SK-N-SH (cell line): ENCODE results near the gene CTNS. TPM values are rescaled to one million over a fixed set of nuclear protein-coding genes. Genes with fewer than 3 reads are reported as not detected.

ENCODE experiments used
- CTCF ChIA-PET: fragments of 300-600, 350-600 bp; formaldehyde crosslinking; extraction: SDS; loops from one replicate; lab custom pipeline; 2021; lab: Yijun Ruan, JAX
- POLR2A ChIA-PET: fragments of 350-600 bp; sonication (Branson Sonifier 250); formaldehyde crosslinking; extraction: SDS; loops from one replicate; lab custom pipeline; 2020; ENCODE audit warnings: antibody characterized with exemption, inconsistent platforms; lab: Yijun Ruan, JAX
- DNase-seq: peaks from one replicate; pipeline ENCODE4 v3.0.0; 2012
- H2AFZ ChIP-seq: fragments of 200-600 bp; sonication (generic); 2 replicates; pipeline ENCODE4 v1.8.1; 2016; ENCODE audit warnings: antibody characterized with exemption, mild to moderate bottlenecking, low read depth
- H3F3A ChIP-seq: fragments of 200-600 bp; sonication (generic); replicated peaks from 2 replicates; pipeline ENCODE3; 2016; ENCODE audit warnings: antibody characterized with exemption, mild to moderate bottlenecking; ENCODE audit not compliant: insufficient read depth
- H3K27ac ChIP-seq, 2 experiments: fragments of 200-500 bp in 1 of 2; fragments of 200-600 bp in 1 of 2; sonication (Bioruptor generic) in 1 of 2; sonication (generic), shearing (Covaris generic) in 1 of 2; 2 replicates each; pipeline versions ENCODE4 v1.5.1 to v1.6.1; 2014 to 2016; ENCODE audit warnings: low read depth in 2 of 2, inconsistent platforms in 1 of 2, low read length in 1 of 2, mild to moderate bottlenecking in 1 of 2, mixed read lengths in 1 of 2
- H3K27me3 ChIP-seq: fragments of 200-600 bp; sonication (generic), shearing (Covaris generic); 2 replicates; pipeline ENCODE4 v1.6.1; 2016; ENCODE audit warnings: mixed run types; ENCODE audit not compliant: insufficient read depth
- H3K36me3 ChIP-seq, 2 experiments: fragments of 200-500 bp in 1 of 2; fragments of 200-600 bp in 1 of 2; sonication (Bioruptor generic) in 1 of 2; sonication (generic) in 1 of 2; replicated peaks in 1 of 2; 2 replicates each; pipeline versions ENCODE3 to v1.5.1; 2014 to 2016; ENCODE audit warnings: low read length in 1 of 2, mild to moderate bottlenecking in 1 of 2; ENCODE audit not compliant: insufficient read depth in 2 of 2, control insufficient read depth in 1 of 2
- H3K4me1 ChIP-seq, 2 experiments: fragments of 200-500 bp in 1 of 2; fragments of 200-600 bp in 1 of 2; sonication (Bioruptor generic) in 1 of 2; sonication (generic), shearing (Covaris generic) in 1 of 2; 2 replicates each; pipeline versions ENCODE4 v1.5.1 to v1.6.1; 2014 to 2016; ENCODE audit warnings: low read depth in 1 of 2, low read length in 1 of 2, mixed run types in 1 of 2; ENCODE audit not compliant: insufficient read depth in 2 of 2, control insufficient read depth in 1 of 2
- H3K4me2 ChIP-seq: fragments of 200-600 bp; sonication (generic), shearing (Covaris generic); 2 replicates; pipeline ENCODE4 v1.6.1; 2017; ENCODE audit warnings: mixed run types
- H3K4me3 ChIP-seq, 2 experiments: fragments of 200-500 bp in 1 of 2; fragments of 200-600 bp in 1 of 2; sonication (Bioruptor generic) in 1 of 2; sonication (generic), shearing (Covaris generic) in 1 of 2; 2 replicates each; pipeline versions ENCODE4 v1.5.1 to v1.8.1; 2014 to 2016; ENCODE audit warnings: low read depth in 2 of 2, inconsistent platforms in 1 of 2, low read length in 1 of 2, mild to moderate bottlenecking in 1 of 2, mixed read lengths in 1 of 2, moderate library complexity in 1 of 2
- H3K79me2 ChIP-seq: fragments of 200-600 bp; sonication (generic); 2 replicates; pipeline ENCODE4 v1.8.1; 2017; ENCODE audit warnings: mild to moderate bottlenecking; ENCODE audit not compliant: insufficient read depth
- H3K9ac ChIP-seq: fragments of 200-600 bp; sonication (generic); 2 replicates; pipeline ENCODE4 v1.6.1; 2017; ENCODE audit warnings: mixed run types
- H3K9me2 ChIP-seq: fragments of 200-600 bp; sonication (generic); 2 replicates; pipeline ENCODE4 v1.6.1; 2017; ENCODE audit warnings: mixed run types
- H3K9me3 ChIP-seq: fragments of 200-600 bp; sonication (generic); 2 replicates; pipeline ENCODE4 v1.6.1; 2017; ENCODE audit warnings: mixed run types, mild to moderate bottlenecking, moderate library complexity
- H4K20me1 ChIP-seq: fragments of 200-600 bp; sonication (generic); 2 replicates; pipeline ENCODE4 v1.6.1; 2017; ENCODE audit warnings: mild to moderate bottlenecking, mixed run types; ENCODE audit not compliant: insufficient read depth
- CHD2 ChIP-seq: fragments of 150-350 bp; IDR thresholded peaks from 2 replicates; pipeline ENCODE4 v1.6.1; 2018; ENCODE audit warnings: low read length; ENCODE audit not compliant: partially characterized antibody
- EP300 ChIP-seq, 2 experiments: IDR thresholded peaks; 2 replicates each; pipeline versions ENCODE4 v1.4.0 to v1.6.1; 2012; ENCODE audit warnings: borderline replicate concordance in 1 of 2, low read depth in 1 of 2, low read length in 1 of 2
- EZH2phosphoT487 ChIP-seq: fragments of 200-600 bp; sonication (generic); IDR thresholded peaks from 2 replicates; pipeline ENCODE4 v1.6.1; 2017; ENCODE audit warnings: low read depth, mixed run types, mild to moderate bottlenecking, antibody characterized with exemption, moderate library complexity, borderline replicate concordance
- FOXJ3 ChIP-seq: sonication (generic); formaldehyde crosslinking; IDR thresholded peaks from 2 replicates; pipeline ENCODE4 v1.5.1; 2020; ENCODE audit warnings: mild to moderate bottlenecking, missing genetic modification reagents
- GATA2 ChIP-seq: sonication (generic); formaldehyde crosslinking; IDR thresholded peaks from 2 replicates; pipeline ENCODE4 v1.5.0; 2020; ENCODE audit warnings: mild to moderate bottlenecking, missing genetic modification reagents
- MEF2A ChIP-seq: IDR thresholded peaks from 2 replicates; pipeline ENCODE4 v1.4.0; 2012; ENCODE audit warnings: low read depth, borderline replicate concordance
- MXI1 ChIP-seq: IDR thresholded peaks from 2 replicates; pipeline ENCODE4 v1.6.1; 2012; ENCODE audit warnings: mild to moderate bottlenecking, low read depth, low read length, improper control_type of control experiment
- POLR2AphosphoS5 ChIP-seq: IDR thresholded peaks from 2 replicates; pipeline ENCODE4 v1.6.1; 2012; ENCODE audit warnings: low read depth, low read length
- RAD21 ChIP-seq: IDR thresholded peaks from 2 replicates; pipeline ENCODE4 v1.6.1; 2012; ENCODE audit warnings: mild to moderate bottlenecking, low read length
- RCOR1 ChIP-seq: fragments of 150-350 bp; IDR thresholded peaks from 2 replicates; pipeline ENCODE4 v1.6.1; 2017; ENCODE audit warnings: antibody characterized with exemption, low read length
- RFX5 ChIP-seq: IDR thresholded peaks from 2 replicates; pipeline ENCODE4 v1.6.1; 2012; ENCODE audit warnings: mild to moderate bottlenecking, improper control_type of control experiment, low read length
- RXRA ChIP-seq: IDR thresholded peaks from 2 replicates; pipeline ENCODE4 v1.4.0; 2012; ENCODE audit warnings: low read depth, mild to moderate bottlenecking, borderline replicate concordance
- TAF1 ChIP-seq: IDR thresholded peaks from 2 replicates; pipeline ENCODE4 v1.6.1; 2012; ENCODE audit warnings: low read depth, mild to moderate bottlenecking, low read length, moderate library complexity, borderline replicate concordance
- TCF12 ChIP-seq: IDR thresholded peaks from 2 replicates; pipeline ENCODE4 v1.4.0; 2012
- TEAD4 ChIP-seq: IDR thresholded peaks from 2 replicates; pipeline ENCODE4 v1.4.0; 2012; ENCODE audit warnings: mild to moderate bottlenecking, borderline replicate concordance; ENCODE audit not compliant: insufficient read depth
- WGBS: methylation state at CpG from one replicate; pipeline ENCODE4 v1.1.6; 2017; ENCODE audit warnings: low lambda C conversion rate; 5-methylcytosine and 5-hydroxymethylcytosine counted together
- polyA plus RNA-seq, 3 experiments: library from polyadenylated mRNA; depleted of rRNA; stranded (reverse); fragments of >200 nt; gene quantifications; 2 replicates each; pipeline ENCODE4 v1.2.3, GENCODE V29; 2012
- TF ChIP-seq, protein P1 (sequence below): IDR thresholded peaks from 2 replicates; pipeline ENCODE4 v1.6.1; 2012; ENCODE audit warnings: mild to moderate bottlenecking, low read depth, low read length, moderate library complexity
- TF ChIP-seq, protein P2 (sequence below): IDR thresholded peaks from 2 replicates; pipeline ENCODE4 v1.4.0; 2012; ENCODE audit warnings: low read depth, borderline replicate concordance
- TF ChIP-seq, protein P3 (sequence below): IDR thresholded peaks from 2 replicates; pipeline ENCODE4; 2012
- TF ChIP-seq, protein P4 (sequence below): fragments of 200-600 bp; sonication (generic); IDR thresholded peaks from 2 replicates; pipeline ENCODE4 v1.6.1; 2017; ENCODE audit warnings: antibody characterized with exemption, mild to moderate bottlenecking, moderate library complexity
- TF ChIP-seq, protein P5 (sequence below): fragments of 150-350 bp; IDR thresholded peaks from 2 replicates; pipeline ENCODE4 v1.6.1; 2017; ENCODE audit warnings: antibody characterized with exemption, low read length, low read depth, borderline replicate concordance

CTNS gene
- polyA plus RNA-seq, 1 of the 3 experiments (the other 2 are of a cell fraction), result 8.2 TPM

DNA sequence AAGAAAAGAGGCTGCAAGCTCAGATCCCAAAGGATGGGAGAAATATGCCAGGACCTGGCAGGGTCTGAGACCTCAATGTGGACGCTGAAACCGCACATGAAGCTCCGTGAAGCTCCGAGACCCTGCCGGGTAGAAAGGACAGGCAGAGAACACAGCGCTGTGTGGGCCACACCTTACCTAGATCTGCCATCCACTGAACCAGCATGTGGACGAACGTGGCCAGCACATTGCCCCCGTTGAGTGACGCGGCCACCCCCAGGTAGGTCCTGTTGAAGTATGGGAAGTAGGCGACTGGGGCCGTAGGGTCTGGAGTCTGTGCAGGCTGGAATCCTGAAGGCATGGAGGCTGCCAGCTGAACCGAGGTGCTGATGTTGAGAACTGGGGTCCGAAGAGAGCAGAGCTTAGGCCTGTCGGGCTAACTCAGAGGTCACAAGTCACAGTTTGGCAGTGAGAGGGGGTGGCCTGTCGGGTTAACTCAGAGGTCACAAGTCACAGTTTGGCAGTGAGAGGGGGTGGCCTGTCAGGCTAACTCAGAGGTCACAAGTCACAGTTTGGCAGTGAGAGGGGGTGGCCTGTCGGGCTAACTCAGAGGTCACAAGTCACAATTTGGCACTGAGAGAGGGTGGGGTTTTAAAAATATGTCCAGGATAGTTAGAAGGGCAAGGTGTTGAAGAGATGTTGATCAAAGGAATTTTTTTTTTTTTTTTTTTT is 21.2 kb upstream of the CTNS start:
- Histone ChIP-seq H3K4me3 (no peak overlapping the region), H3K4me2 (no peak overlapping the region), H3K36me3 (peaks cover 25 to 31% of the 10 kb centered on the region in 2 experiments), H4K20me1 (no peaks in the 10 kb centered on the region), H3K79me2 (no peaks in the 10 kb centered on the region), H3K4me1 (no peaks in the 10 kb centered on the region), H2AFZ (no peak overlapping the region), H3K27me3 (no peaks in the 10 kb centered on the region), H3K9ac (no peak overlapping the region), H3K9me3 (no peaks in the 10 kb centered on the region), H3K9me2 (no peaks in the 10 kb centered on the region), H3F3A (no peaks in the 10 kb centered on the region), H3K27ac (no peak overlapping the region)
- DNase-seq, result no peak
- 93% methylated on average over 11 of the region's 18 CpGs for WGBS
- CTCF ChIA-PET, result no interaction called here
- TF ChIP-seq MXI1, result no peak
- TF ChIP-seq POLR2AphosphoS5, result no peak
- TF ChIP-seq, protein P1, sequence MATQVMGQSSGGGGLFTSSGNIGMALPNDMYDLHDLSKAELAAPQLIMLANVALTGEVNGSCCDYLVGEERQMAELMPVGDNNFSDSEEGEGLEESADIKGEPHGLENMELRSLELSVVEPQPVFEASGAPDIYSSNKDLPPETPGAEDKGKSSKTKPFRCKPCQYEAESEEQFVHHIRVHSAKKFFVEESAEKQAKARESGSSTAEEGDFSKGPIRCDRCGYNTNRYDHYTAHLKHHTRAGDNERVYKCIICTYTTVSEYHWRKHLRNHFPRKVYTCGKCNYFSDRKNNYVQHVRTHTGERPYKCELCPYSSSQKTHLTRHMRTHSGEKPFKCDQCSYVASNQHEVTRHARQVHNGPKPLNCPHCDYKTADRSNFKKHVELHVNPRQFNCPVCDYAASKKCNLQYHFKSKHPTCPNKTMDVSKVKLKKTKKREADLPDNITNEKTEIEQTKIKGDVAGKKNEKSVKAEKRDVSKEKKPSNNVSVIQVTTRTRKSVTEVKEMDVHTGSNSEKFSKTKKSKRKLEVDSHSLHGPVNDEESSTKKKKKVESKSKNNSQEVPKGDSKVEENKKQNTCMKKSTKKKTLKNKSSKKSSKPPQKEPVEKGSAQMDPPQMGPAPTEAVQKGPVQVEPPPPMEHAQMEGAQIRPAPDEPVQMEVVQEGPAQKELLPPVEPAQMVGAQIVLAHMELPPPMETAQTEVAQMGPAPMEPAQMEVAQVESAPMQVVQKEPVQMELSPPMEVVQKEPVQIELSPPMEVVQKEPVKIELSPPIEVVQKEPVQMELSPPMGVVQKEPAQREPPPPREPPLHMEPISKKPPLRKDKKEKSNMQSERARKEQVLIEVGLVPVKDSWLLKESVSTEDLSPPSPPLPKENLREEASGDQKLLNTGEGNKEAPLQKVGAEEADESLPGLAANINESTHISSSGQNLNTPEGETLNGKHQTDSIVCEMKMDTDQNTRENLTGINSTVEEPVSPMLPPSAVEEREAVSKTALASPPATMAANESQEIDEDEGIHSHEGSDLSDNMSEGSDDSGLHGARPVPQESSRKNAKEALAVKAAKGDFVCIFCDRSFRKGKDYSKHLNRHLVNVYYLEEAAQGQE, result no peak
- no peak for TF ChIP-seq CHD2
- no peak for TF ChIP-seq EP300 (IDR thresholded peaks at IDR 0.05; ENCODE audit: borderline replicate concordance in 1 of 2, low read depth in 1 of 2, low read length in 1 of 2)
- TF ChIP-seq, protein P2, sequence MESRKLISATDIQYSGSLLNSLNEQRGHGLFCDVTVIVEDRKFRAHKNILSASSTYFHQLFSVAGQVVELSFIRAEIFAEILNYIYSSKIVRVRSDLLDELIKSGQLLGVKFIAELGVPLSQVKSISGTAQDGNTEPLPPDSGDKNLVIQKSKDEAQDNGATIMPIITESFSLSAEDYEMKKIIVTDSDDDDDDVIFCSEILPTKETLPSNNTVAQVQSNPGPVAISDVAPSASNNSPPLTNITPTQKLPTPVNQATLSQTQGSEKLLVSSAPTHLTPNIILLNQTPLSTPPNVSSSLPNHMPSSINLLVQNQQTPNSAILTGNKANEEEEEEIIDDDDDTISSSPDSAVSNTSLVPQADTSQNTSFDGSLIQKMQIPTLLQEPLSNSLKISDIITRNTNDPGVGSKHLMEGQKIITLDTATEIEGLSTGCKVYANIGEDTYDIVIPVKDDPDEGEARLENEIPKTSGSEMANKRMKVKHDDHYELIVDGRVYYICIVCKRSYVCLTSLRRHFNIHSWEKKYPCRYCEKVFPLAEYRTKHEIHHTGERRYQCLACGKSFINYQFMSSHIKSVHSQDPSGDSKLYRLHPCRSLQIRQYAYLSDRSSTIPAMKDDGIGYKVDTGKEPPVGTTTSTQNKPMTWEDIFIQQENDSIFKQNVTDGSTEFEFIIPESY, result no peak
- no peak for TF ChIP-seq RCOR1
- TF ChIP-seq, protein P3, sequence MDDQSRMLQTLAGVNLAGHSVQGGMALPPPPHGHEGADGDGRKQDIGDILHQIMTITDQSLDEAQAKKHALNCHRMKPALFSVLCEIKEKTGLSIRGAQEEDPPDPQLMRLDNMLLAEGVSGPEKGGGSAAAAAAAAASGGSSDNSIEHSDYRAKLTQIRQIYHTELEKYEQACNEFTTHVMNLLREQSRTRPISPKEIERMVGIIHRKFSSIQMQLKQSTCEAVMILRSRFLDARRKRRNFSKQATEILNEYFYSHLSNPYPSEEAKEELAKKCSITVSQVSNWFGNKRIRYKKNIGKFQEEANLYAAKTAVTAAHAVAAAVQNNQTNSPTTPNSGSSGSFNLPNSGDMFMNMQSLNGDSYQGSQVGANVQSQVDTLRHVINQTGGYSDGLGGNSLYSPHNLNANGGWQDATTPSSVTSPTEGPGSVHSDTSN, result no peak
- TF ChIP-seq GATA2 (CRISPR knock-in tag), result no peak
- no peak for TF ChIP-seq RFX5
- TF ChIP-seq TCF12, result no peak
- TF ChIP-seq, protein P4, sequence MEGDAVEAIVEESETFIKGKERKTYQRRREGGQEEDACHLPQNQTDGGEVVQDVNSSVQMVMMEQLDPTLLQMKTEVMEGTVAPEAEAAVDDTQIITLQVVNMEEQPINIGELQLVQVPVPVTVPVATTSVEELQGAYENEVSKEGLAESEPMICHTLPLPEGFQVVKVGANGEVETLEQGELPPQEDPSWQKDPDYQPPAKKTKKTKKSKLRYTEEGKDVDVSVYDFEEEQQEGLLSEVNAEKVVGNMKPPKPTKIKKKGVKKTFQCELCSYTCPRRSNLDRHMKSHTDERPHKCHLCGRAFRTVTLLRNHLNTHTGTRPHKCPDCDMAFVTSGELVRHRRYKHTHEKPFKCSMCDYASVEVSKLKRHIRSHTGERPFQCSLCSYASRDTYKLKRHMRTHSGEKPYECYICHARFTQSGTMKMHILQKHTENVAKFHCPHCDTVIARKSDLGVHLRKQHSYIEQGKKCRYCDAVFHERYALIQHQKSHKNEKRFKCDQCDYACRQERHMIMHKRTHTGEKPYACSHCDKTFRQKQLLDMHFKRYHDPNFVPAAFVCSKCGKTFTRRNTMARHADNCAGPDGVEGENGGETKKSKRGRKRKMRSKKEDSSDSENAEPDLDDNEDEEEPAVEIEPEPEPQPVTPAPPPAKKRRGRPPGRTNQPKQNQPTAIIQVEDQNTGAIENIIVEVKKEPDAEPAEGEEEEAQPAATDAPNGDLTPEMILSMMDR, result no peak
- TF ChIP-seq TAF1, result no peak
- TF ChIP-seq TEAD4, result no peak
- no peak for TF ChIP-seq RAD21
- TF ChIP-seq, protein P5, sequence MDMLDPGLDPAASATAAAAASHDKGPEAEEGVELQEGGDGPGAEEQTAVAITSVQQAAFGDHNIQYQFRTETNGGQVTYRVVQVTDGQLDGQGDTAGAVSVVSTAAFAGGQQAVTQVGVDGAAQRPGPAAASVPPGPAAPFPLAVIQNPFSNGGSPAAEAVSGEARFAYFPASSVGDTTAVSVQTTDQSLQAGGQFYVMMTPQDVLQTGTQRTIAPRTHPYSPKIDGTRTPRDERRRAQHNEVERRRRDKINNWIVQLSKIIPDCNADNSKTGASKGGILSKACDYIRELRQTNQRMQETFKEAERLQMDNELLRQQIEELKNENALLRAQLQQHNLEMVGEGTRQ, result no peak
- no peak for TF ChIP-seq RXRA
- TF ChIP-seq FOXJ3 (CRISPR knock-in tag), result no peak
- no peak for TF ChIP-seq EZH2phosphoT487
- no peak for TF ChIP-seq MEF2A
- POLR2A ChIA-PET, result interaction anchor here (0.8 kb wide), 1 partner anchor 193 kb away, joined by 3 read pairs; no protein-coding TSS in a partner anchor
